ENCODE data around the gene RAD1. TPM values are rescaled to one million over a fixed set of nuclear protein-coding genes. Genes with fewer than 3 reads are reported as not detected.

The RAD1 gene
- total and polyA plus RNA-seq, 2 of the 8 experiments (the other 6 are each of a cell fraction or from before 2014, with no cell fraction given), result 15.1 to 37.3 TPM

DNA sequence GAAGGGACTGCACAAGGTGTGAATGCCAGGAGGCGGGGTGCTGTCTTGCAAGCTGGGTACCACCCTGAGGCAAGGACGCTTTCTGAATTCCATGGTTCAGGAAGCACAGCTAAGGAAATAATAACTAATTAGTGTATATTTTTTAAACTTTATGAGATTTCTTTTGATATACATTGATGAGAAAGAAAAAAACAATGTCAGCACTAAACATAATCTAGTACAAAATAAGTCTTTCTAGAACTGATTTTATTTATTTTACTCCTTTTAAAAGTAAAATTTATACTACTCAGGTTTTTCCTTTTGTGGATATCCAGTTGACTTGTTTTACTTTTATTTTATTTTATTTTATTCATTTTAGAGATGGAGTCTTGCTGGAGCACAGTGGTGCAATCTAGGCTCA, 17.6 kb upstream of the RAD1 start (continued):
- TF ChIP-seq NANOG (IDR thresholded peaks at IDR 0.05; ENCODE audit: insufficient read depth, low read depth, low read length, poor library complexity, severe bottlenecking), result no peak
- TF ChIP-seq, protein P1, sequence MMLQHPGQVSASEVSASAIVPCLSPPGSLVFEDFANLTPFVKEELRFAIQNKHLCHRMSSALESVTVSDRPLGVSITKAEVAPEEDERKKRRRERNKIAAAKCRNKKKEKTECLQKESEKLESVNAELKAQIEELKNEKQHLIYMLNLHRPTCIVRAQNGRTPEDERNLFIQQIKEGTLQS (IDR thresholded peaks at IDR 0.05; ENCODE audit: insufficient read depth, low read depth, low read length), result no peak
- no peak for TF ChIP-seq KDM1A (IDR thresholded peaks at IDR 0.05; ENCODE audit: borderline replicate concordance, low read length)
- no peak for TF ChIP-seq POLR2AphosphoS5 (IDR thresholded peaks at IDR 0.05; ENCODE audit: low read depth, low read length)
- TF ChIP-seq POLR2A (IDR thresholded peaks at IDR 0.05; ENCODE audit: control extremely low read depth in 1 of 2, low read depth in 2 of 2, low read length in 2 of 2), result no peak

Data from H1 (cell line).